ENCODE measurements around the gene UBE3A. TPM values are rescaled to one million over a fixed set of nuclear protein-coding genes. Genes with fewer than 3 reads are reported as not detected.

Gene UBE3A
- total and polyA plus RNA-seq, 2 experiments from 2014 or later, result 85.5 to 96.7 TPM

DNA sequence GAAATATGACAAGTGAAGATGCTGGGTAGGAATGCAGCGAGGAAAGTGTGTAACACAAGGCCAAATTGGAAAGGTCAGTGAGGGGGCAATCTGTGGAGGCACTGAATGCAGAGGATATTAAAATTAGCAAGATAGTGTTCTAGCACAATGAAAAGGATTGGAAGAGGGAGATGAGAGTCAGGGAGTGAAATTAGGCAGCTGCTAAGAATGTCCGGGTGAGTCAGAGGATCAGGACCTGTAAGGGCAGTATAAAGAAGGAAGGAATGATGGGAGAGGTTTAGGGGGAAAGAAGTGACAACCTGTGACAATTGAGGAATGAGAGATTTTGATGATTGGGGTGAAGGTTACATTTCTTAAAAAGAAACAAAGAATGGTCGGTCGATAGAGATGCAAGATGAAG, 103.5 kb downstream of the UBE3A start:
- H3K9me3 ChIP-seq (ENCODE audit: low read depth), result no peaks in the 10 kb centered on the region
- H3K36me3 ChIP-seq (replicated peaks; ENCODE audit: insufficient read depth, low read depth), result peaks cover 4% of the 10 kb centered on the region
- TF ChIP-seq EZH2phosphoT487 (IDR thresholded peaks at IDR 0.05; ENCODE audit: low read depth, severe bottlenecking, unreplicated experiment) (no peak), EZH2 (IDR thresholded peaks at IDR 0.05; ENCODE audit: borderline replicate concordance) (no peak)
- TF ChIP-seq, protein P1, sequence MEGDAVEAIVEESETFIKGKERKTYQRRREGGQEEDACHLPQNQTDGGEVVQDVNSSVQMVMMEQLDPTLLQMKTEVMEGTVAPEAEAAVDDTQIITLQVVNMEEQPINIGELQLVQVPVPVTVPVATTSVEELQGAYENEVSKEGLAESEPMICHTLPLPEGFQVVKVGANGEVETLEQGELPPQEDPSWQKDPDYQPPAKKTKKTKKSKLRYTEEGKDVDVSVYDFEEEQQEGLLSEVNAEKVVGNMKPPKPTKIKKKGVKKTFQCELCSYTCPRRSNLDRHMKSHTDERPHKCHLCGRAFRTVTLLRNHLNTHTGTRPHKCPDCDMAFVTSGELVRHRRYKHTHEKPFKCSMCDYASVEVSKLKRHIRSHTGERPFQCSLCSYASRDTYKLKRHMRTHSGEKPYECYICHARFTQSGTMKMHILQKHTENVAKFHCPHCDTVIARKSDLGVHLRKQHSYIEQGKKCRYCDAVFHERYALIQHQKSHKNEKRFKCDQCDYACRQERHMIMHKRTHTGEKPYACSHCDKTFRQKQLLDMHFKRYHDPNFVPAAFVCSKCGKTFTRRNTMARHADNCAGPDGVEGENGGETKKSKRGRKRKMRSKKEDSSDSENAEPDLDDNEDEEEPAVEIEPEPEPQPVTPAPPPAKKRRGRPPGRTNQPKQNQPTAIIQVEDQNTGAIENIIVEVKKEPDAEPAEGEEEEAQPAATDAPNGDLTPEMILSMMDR (IDR thresholded peaks at IDR 0.05; ENCODE audit: poor library complexity), result no peak
- no peak for DNase-seq (ENCODE audit: low spot score)
- no peaks in the 10 kb centered on the region for H3K9me2 ChIP-seq (replicated peaks; ENCODE audit: insufficient read depth)
- H3K4me3 ChIP-seq, result no peak overlapping the region
- no peak overlapping the region for H3K4me2 ChIP-seq
- H2AFZ ChIP-seq, result no peak overlapping the region
- no peaks in the 10 kb centered on the region for H4K20me1 ChIP-seq (ENCODE audit: insufficient read depth, poor library complexity, severe bottlenecking)
- H3K27ac ChIP-seq, result no peak overlapping the region
- no peaks in the 10 kb centered on the region for H3K27me3 ChIP-seq
- H3K79me2 ChIP-seq, result no peaks in the 10 kb centered on the region
- H3K4me1 ChIP-seq (ENCODE audit: insufficient read depth), result no peaks in the 10 kb centered on the region
- 100% methylated on average over 4 of the region's 4 CpGs for WGBS (ENCODE audit: low lambda C conversion rate, missing lambda C conversion rate)

DNA sequence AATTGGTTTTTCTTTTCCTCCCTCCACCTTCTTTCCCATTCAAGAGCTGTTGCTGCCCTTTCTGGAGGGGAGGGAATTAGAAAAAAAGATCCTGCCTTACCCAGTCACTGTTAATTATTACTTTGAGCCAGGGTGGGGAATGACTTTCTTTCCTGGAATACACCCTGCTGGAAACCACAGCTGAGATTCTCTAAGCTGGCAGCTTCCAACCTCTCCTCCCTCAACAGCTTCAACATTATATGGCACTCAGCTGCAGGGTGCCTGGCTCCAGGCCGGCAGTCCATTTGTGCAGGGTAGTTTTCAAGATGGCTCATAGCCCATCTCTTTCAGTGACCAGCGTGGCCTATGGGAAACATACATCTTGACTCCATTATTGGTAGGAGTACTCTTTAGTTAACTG, 105.8 kb downstream of the UBE3A start:
- no peak for TF ChIP-seq EZH2 (IDR thresholded peaks at IDR 0.05; ENCODE audit: borderline replicate concordance)
- TF ChIP-seq, protein P1 (IDR thresholded peaks at IDR 0.05; ENCODE audit: poor library complexity), result no peak
- TF ChIP-seq EZH2phosphoT487 (IDR thresholded peaks at IDR 0.05; ENCODE audit: low read depth, severe bottlenecking, unreplicated experiment), result no peak
- H4K20me1 ChIP-seq (ENCODE audit: insufficient read depth, poor library complexity, severe bottlenecking), result no peaks in the 10 kb centered on the region
- H3K9me3 ChIP-seq (ENCODE audit: low read depth), result no peaks in the 10 kb centered on the region
- no peaks in the 10 kb centered on the region for H3K36me3 ChIP-seq (replicated peaks; ENCODE audit: insufficient read depth, low read depth)
- H3K27ac ChIP-seq, result no peak overlapping the region
- H2AFZ ChIP-seq, result no peak overlapping the region
- H3K79me2 ChIP-seq, result no peaks in the 10 kb centered on the region
- peaks cover 11% of the 10 kb centered on the region for H3K4me1 ChIP-seq (ENCODE audit: insufficient read depth)
- H3K9me2 ChIP-seq (replicated peaks; ENCODE audit: insufficient read depth), result no peaks in the 10 kb centered on the region
- H3K27me3 ChIP-seq, result no peaks in the 10 kb centered on the region
- no peak overlapping the region for H3K4me3 ChIP-seq
- 95% methylated on average over 2 of the region's 2 CpGs for WGBS (ENCODE audit: low lambda C conversion rate, missing lambda C conversion rate)
- H3K4me2 ChIP-seq, result no peak overlapping the region
- DNase-seq (ENCODE audit: low spot score), result no peak

DNA sequence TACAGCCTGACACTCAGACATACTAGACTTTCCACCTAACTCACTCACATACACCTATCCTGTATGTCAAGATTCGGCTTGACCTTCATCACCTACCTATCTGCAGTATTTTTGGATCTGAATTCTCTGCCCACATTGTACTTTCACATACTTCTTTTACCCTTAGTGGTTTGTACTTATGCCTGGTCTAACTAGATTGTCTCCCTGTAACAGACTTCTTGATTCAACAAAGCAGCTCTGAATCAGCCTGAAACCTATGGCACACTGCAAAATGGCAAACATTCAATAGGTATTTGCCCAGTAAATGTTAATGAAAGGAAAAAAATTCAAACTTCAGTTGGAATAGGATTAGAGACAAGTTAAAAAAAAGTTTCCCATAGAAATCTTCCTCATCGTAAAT, 106.5 kb downstream of the UBE3A start:
- DNase-seq (ENCODE audit: low spot score), result no peak

More for the DNA sequence above, 106.5 kb downstream of the UBE3A start:
- TF ChIP-seq, protein P1 (IDR thresholded peaks at IDR 0.05; ENCODE audit: poor library complexity), result no peak
- no peak for TF ChIP-seq EZH2phosphoT487 (IDR thresholded peaks at IDR 0.05; ENCODE audit: low read depth, severe bottlenecking, unreplicated experiment)
- no peak for TF ChIP-seq EZH2 (IDR thresholded peaks at IDR 0.05; ENCODE audit: borderline replicate concordance)
- H3K4me2 ChIP-seq, result no peak overlapping the region
- no peak overlapping the region for H3K4me3 ChIP-seq
- H3K27me3 ChIP-seq, result no peaks in the 10 kb centered on the region
- no peaks in the 10 kb centered on the region for H3K36me3 ChIP-seq (replicated peaks; ENCODE audit: insufficient read depth, low read depth)
- no peaks in the 10 kb centered on the region for H4K20me1 ChIP-seq (ENCODE audit: insufficient read depth, poor library complexity, severe bottlenecking)
- WGBS (ENCODE audit: low lambda C conversion rate, missing lambda C conversion rate), result 94% methylated on average over 2 of the region's 2 CpGs
- H3K79me2 ChIP-seq, result no peaks in the 10 kb centered on the region
- H3K27ac ChIP-seq, result no peak overlapping the region
- H3K4me1 ChIP-seq (ENCODE audit: insufficient read depth), result peaks cover 14% of the 10 kb centered on the region
- H3K9me3 ChIP-seq (ENCODE audit: low read depth), result no peaks in the 10 kb centered on the region
- no peaks in the 10 kb centered on the region for H3K9me2 ChIP-seq (replicated peaks; ENCODE audit: insufficient read depth)
- no peak overlapping the region for H2AFZ ChIP-seq
